Lower leg skin (tissue), 4 donors: Measurements from ENCODE around the gene APOB. TPM values are rescaled to one million over a fixed set of nuclear protein-coding genes. Genes with fewer than 3 reads are reported as not detected.

Experiments used
- DNase-seq, 2 donors: peaks; one replicate each; pipeline ENCODE4 v3.0.0-alpha.2; 2019; ENCODE audit warnings: low spot score in 2 of 2
- H3K4me3 ChIP-seq: fragments of 200-600 bp; sonication (generic); 2 replicates; pipeline ENCODE4 v1.5.1; 2017; ENCODE audit warnings: mild to moderate bottlenecking, low read depth; ENCODE audit not compliant: poor library complexity, severe bottlenecking
- CTCF ChIP-seq, 3 donors: fragments of 450-650 bp; IDR thresholded peaks; one replicate each; pipeline ENCODE4 v1.5.1; 2016; ENCODE audit warnings: antibody characterized with exemption in 3 of 3, mild to moderate bottlenecking in 3 of 3, moderate library complexity in 2 of 3
- POLR2A ChIP-seq, 2 donors: fragments of 450-650 bp; IDR thresholded peaks; one replicate each; pipeline ENCODE4 v1.6.1; 2016 to 2017; ENCODE audit warnings: antibody characterized with exemption in 2 of 2, mild to moderate bottlenecking in 1 of 2, moderate library complexity in 1 of 2
- WGBS, 2 donors: methylation state at CpG; one replicate each; pipeline ENCODE4 v1.1.5; 2018; 5-methylcytosine and 5-hydroxymethylcytosine counted together
- intact Hi-C: fragments of 100-400 bp; cut with DNase I; formaldehyde crosslinking; loops from one replicate; pipeline ENCODE4 v1.15.0; 2023; ENCODE audit warnings: low total_unique reads
- total RNA-seq, 4 donors: library from RNA; depleted of rRNA; stranded (reverse); fragments of >200 nt; gene quantifications; one replicate each; pipeline ENCODE4 v1.1.0, GENCODE V29; 2016

Gene APOB
- total RNA-seq, 4 donors from 2014 or later, result 2.2 to 3.2 (median 2.3) TPM

GRCh38 chr2:21013043-21013816 lies 30.6 kb downstream of the APOB start:
- no peak overlapping the region for H3K4me3 ChIP-seq
- intact Hi-C loops, result no loop called here
- TF ChIP-seq CTCF (IDR thresholded peaks at IDR 0.05) (no peak), POLR2A (IDR thresholded peaks at IDR 0.05) (no peak)
- DNase-seq, result no peak
- 78 to 83% methylated on average over 8 of the region's 8 CpGs for WGBS, 2 donors

GRCh38 chr2:21012557-21012937 lies 31.3 kb downstream of the APOB start:
- H3K4me3 ChIP-seq, result no peak overlapping the region
- no peak for DNase-seq
- TF ChIP-seq CTCF (IDR thresholded peaks at IDR 0.05), result no peak
- no peak for TF ChIP-seq POLR2A (IDR thresholded peaks at IDR 0.05)
- intact Hi-C loops, result no loop called here
- 94 to 98% methylated on average over 3 of the region's 3 CpGs for whole genome bisulfite sequencing, 2 donors

DNA sequence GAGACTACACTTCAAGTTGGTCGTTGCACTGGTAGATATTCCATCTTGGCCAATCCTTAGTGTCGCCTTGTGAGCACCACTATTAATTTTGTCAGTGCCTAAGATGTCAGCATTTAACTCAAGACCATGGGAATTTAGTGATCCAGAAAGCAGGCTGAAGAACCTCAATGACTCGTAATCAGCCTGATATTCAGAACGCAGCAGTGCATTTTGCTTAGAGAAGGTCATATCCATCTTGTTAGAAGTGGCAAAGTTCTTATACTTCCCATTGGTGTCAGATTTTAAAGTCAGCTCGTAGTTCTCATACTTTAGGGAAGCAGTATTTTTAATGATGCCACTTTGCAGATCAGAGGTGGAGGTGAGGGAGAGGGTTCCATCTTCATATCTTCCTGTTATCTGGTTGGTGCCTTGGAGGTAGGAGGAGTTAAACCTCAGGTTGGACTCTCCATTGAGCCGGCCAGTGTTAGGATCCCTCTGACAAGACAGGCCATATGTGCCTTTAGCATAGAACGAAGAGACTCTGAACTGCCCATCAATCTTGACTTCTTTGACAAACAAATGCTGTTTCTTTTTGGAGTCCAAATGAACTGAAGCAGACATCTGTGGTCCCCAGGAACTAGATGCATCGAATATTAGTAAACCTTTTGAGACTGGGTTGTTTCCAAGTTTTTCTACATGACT lies 31.9 kb downstream of the APOB start:
- no peak for TF ChIP-seq POLR2A (IDR thresholded peaks at IDR 0.05)
- no peak for TF ChIP-seq CTCF (IDR thresholded peaks at IDR 0.05)
- intact Hi-C loops, result no loop called here
- WGBS, 2 donors, result 85 to 90% methylated on average over 8 of the region's 8 CpGs

GRCh38 chr2:21011453-21011852 lies 32.4 kb downstream of the APOB start:
- no peak for DNase-seq
- intact Hi-C loops, result no loop called here
- TF ChIP-seq POLR2A (IDR thresholded peaks at IDR 0.05), result no peak
- TF ChIP-seq CTCF (IDR thresholded peaks at IDR 0.05), result no peak
- WGBS, 2 donors, result 90 to 96% methylated on average over 3 of the region's 3 CpGs
- H3K4me3 ChIP-seq, result no peak overlapping the region

More for the DNA sequence above, 31.9 kb downstream of the APOB start:
- no peak for DNase-seq
- H3K4me3 ChIP-seq, result no peak overlapping the region

- DNase-seq, result no peak
- intact Hi-C loops, result no loop called here
- no peak overlapping the region for H3K4me3 ChIP-seq
- 85 to 86% methylated on average over 10 of the region's 10 CpGs for WGBS, 2 donors
- TF ChIP-seq POLR2A (IDR thresholded peaks at IDR 0.05) (no peak), CTCF (IDR thresholded peaks at IDR 0.05) (no peak)
These were observed 32.9 kb downstream of the APOB start for GRCh38 chr2:21010813-21011439.
